Activated CD4-positive, alpha-beta T cell treated with anti-CD3 and anti-CD28 coated beads, Interleukin-2, Interleukin-4, amounts not matched to agents 100 ng/mL and 50 ng/mL, durations not matched to agents 16 hours and 8 hours (primary cell): ENCODE measurements around the gene FSCN2.

Experiments used
- DNase-seq: peaks from one replicate; pipeline ENCODE4 v3.0.0-alpha.2; 2020; ENCODE audit warnings: low spot score

FSCN2 gene

DNA sequence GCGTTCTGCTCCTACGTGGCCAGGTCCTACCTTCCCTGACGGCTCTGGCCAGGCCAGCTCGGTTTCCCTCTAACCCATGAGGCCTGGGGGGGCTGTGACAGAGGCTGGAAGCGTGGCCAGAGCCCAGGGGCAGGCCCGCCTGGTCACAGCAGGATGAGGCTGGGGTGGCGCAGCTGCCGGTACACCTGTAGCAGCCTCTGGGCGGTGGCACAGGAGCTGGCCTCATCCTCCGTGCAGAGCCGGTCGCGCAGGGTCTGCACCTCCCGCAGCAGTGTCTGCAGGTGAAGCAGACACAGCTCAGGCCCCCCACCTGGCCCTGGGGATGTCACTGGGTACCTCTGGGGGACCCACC, 12.5 kb downstream of the FSCN2 start:
- no peak for DNase-seq

DNA sequence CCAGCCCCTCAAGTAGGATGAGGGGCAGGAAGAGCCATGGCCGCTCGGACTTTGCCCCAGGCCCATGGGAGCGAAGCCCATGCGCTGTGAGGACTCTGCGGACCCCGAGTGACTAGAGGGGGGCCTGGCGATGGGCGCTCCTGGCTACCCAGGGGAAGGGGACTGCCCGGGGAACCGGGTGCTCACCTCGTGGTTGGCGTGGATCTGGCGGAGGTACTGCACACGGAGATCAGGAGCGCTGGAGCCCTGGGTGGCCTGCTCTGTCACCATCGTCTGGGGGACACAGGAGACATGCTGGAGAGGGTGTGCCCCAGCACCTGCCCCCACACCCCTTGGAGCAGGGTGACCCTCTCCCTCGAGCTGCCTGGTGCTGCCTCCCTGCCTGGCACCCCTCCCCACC, 12.9 kb downstream of the FSCN2 start:
- DNase-seq, result no peak

DNA sequence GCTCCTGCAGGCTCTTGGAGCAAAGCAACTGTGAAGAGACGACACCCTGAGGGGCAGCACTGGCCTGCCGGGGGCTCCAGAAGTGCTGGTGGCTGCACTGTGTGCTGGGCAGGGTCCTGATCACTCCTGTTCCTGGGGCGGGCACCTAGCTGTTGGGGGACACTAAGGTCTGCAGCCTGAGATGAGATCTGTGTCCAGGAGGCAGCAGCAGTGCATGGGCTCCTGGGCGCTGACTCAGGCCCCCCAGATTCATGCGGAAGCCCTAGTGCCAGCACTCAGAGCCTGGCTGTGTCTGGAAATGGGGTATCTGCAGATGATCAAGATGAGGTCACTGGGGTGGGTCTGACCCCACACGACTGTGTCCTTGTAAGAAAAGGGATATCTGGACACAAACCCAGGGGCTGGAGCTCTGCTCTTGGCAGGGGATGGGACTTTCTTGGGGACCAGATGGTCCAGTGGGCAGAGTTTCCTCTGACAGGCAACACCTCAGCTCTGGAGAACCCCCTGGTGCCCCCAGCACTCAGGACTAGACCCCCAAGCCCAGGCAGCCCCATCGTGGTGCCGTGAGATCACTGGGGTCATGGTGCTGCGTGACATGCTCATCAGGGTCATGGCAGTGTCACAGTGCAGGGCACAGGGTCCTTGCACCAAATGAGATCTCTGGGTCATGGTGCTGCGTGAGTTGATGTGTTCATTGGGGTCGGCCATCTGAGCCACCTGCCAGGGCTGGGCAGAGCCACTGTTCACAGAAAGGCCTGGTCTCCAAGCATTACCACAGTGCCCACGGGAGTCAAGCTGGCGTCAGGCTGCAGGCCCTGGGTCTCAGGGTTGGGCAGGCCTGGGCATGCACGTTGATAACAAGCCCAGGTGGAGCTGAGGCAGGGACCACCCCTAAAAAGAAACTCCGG, 14.5 kb downstream of the FSCN2 start:
- DNase-seq, result no peak

DNA sequence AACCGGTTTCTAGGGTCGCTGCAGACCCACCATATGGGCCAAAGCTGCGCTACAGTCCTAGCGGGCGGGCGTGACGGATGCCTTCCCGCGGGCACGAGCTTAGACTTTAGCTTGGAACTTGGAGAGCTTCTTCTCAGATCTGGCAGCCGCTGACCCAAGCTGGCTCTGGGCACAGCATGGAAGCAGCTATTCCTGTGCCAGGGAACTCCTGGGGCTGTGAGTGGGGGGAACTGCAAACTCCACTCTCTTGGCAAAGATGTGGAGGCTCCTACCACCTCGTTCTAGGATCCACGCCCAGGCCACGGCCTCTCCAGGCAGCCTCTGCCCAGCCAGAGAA, 15.1 kb downstream of the FSCN2 start:
- DNase-seq, result no peak

DNA sequence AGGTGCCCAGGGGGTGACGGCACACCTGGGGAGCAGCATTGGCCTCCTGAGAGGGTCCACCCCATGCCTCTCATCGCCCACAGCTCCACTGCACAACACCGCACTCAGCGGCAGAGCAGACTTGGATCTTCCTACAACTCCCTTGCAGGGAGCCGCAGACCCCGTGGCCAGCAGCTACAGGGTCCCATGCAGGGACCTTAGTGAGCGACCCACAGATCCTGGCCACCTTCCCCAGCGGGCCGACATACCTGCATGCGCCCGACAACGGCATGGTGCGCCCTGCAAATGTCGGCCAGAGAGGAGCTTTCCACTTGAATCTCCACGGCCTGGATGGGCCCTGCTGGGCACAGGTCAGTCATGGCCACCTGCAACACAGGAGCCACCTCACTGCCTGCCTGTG, 15.6 kb downstream of the FSCN2 start:
- no peak for DNase-seq

DNA sequence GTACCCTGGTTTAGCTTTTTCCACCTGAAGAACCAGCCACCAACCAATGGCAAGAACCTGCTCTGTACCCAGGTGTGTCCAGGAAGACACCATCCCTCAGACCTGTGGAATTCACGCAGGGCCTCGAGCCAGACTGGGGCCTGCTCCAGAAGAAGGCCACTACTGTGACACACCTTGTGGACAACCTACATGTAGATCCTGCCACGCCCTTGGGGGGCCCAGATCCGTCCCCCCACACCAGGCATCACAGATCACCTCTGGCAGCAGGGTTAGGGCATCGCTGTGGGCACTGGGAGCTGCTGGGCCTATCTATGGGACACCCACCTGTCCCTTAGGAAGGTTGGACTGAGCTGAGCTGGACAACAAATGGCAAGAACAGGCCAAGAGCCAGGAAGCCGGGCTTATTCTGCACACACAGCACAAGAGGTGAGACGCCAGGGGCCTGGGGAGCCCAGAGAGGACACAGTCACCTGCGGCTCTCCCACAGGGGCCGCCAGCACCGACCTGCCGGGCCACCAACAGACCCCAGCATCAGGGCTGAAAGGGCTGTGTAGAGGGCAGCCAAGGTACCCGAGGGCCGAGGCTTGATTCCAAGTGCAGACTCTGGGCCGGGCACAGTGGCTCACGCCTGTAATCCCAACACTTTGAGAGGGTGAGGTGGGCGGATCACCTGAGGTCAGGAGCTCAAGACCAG, 16.3 kb downstream of the FSCN2 start:
- no peak for DNase-seq

DNA sequence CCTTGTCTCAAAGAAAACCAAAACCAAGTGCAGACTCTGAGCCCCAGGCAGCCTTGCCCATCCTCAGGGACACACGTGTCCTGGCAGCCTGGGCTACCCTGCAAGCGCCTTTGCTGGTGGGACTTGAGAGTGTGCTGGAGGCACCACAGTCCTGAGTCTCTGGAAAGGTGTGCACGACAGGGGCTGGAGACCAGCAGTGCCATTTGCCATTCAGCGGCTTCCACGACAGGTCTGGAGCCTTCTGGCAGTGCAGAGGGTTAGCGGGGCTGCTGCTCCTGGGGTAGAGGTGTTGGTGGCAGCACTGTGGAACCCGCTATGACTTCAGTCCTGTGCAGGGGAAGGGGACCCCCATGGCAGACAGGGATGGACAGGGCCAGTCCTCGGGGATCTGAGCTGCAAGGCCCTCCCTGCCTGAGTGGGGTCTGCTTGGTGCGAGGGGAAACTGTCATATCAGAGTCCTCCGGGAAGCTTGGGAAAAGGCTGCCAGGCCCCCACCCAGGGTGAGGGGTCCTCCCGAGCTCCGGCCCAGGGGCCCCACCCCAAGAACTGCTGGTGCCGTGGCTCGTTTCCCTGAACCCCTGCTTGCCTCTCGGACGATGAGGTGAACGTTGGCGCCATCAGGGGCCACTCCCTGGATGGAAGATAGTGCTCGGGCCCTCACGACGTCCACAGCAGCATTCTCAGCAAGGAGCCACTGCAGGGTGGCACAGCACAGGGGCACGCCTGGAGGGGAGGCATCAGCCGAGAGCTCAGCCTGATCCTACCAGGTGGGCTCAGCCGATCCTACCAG, 17.2 kb downstream of the FSCN2 start:
- no peak for DNase-seq

DNA sequence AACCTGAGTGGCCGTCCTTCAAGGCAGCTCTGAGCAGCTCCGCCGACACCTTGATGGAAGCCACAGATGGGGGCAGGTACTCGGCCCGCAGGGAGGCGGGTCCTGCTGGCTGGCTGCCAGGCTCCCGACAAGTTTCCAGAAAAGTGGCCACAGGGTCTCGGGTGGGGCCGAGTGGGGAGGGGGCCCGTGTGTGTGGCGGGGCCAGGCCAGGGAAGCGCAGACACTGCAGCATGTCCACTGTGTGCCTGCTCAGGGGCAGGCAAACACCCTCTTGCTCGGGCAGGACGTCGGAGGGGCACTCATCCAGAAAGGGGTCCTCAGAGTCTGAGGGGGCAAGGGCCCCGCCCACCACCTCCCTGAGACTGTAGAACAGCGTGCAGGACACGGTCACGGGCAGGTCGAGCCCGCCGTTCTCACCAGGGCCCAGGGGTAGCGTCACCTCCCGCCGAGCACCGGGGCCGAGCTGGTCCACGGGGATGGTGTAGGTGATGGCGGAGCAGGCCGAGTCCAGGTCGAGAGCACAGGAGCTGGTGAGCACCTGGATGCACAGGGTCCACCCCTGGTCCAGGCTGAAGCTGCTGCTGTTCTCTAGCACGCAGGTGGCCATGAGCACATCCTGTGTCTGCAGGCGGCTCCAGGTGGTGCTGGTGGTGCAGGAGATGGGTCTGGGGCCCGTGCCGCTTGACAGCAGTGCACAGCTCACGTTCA, 18.9 kb downstream of the FSCN2 start:
- no peak for DNase-seq

DNA sequence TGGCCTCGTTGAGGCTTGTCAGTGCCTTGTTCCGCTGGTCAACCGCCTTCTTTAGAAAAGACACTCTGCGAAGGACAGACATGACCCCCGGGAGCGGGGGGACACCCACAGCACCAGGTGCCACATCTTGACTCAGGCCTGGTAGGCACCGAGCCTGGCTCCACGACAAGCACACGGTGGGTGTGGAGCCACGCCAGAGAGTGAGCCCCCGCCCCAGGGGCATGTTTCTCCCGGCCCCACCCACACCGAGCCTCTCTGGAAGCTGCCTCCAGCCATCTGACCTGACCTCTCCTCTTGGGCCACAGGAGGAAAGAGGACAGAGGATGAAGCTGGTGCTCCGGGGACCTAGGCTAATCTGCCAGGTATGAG, 19.4 kb downstream of the FSCN2 start:
- no peak for DNase-seq

DNA sequence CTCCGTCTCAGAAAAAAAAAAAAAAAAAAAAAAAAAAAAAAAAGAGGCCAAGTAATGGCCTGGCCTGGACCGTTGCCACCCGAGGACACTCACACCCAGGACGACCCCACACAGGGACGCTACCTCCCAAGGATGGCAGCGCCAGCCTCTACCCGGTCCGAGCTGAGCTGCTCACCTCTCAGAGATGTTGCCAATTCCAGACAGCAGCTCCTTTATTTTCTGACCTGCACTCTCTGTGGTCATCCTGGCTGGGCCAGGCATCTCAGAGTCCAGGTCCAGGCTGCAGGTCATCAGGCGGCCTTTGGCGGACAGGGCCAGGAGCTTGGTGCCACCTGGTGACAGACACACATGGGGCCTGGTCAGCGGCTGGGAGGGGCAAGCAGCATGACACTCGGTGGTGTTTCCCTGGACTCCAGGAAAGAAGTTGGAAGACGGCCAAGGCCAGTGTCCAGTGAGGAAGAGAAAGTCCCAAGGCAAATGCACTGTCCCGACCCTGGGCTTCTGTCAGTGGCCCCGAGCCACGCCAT, 20.9 kb downstream of the FSCN2 start:
- no peak for DNase-seq

DNA sequence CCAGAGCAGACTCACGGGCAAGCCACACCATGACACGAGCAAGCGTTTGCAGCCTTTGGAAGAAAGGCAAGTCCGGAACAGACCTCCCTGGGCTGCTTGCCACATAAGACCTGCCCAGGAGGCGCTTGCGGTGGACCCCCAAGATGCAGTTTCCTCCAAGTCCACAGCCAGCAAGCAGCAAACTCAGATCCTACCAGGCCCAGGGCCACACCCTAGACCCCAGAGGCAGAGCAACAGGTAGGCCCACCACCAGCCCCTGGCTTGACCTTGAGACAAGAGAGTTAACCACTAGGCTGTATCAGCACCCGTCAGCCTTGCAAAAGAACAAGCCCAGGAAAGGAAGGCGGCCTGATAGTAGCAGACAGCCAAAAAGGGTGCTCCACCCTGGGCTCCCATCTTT, 21.6 kb downstream of the FSCN2 start:
- no peak for DNase-seq

DNA sequence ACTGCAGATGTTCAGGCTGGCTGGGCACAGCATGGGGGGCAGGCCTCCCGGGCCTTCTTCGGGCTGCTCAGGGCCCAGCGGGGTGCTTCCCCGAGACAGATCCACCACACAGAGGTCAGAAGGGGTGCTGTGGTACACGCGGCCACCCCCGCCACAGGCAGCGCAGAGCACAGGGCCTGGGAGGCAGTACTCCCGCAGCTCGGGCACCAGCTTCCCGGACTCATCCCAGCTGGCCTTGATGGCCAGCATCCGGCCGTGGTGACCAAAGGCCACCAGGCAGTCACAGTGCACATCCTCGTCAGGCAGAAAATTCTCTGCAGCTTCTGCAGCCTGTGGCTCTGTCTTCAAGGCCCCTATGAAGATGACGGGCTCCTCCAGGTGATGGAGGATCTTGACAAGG, 22.1 kb downstream of the FSCN2 start:
- no peak for DNase-seq

DNA sequence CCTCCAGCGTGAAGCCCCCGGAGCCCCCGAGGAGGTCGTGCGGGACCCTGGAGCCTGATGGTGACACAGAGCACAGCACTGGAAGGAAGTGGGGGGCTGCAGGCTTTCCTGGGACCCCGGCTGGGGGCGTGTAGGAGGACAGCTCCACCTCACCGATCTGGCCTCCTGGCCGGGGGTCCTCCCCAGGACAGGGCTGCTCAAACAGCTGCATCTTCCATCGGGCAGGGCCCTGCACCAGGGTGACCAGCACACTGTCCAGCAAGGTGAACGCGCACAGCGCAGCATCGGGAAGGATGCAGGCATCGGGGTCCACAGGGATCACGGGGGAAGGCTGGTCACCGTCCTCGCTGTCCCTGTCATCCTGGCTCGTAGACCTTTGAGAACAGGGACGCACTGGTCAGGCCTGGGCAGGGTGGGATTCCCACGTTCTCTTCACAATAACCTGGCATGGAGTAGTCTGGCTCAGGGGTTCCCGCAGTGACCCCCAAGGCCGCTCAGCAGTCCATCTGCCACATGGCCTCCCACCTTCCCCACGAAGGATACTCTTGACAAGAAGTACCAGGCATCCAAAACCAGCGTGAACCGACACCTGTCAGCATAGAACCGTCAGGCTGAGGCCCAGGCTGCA, 22.8 kb downstream of the FSCN2 start:
- DNase-seq, result no peak

DNA sequence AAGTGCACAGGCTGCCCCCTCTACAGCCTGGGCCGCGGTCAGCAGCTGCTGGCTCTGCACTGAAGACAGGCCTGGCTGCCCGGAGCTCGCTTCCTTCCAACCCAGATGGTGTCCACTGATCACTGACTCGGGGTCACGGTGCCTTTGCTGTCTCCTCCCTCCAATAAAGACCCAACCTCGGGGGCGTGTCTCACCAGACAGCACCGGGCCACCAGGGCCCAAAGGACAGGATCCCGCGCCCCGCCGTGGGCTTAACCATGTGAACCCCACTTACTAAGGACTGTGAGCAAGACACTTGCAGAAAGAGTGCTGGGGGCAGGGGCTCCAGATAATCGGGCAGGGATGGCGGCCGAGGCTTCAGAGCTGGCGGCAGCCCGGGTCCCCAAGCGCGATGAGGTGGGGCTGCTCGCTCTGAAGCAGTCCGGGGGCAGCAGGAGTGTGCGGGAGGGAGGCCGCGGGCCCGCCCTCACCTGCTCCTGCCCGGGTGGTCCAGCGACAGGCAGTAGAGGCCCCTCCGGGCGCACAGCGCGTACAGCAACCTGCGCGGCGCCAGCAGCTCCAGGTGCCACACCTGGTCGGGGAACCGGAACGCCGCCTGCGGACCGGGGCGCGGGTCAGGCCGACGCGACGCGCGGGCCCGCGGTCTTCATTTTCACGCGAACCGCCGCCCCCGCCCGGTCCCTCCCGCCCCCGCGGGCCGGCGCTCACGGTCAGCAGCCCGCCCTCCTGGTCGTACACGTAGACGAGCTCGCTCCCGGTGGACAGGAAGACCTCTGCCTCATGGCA, 23.5 kb downstream of the FSCN2 start:
- no peak for DNase-seq

DNA sequence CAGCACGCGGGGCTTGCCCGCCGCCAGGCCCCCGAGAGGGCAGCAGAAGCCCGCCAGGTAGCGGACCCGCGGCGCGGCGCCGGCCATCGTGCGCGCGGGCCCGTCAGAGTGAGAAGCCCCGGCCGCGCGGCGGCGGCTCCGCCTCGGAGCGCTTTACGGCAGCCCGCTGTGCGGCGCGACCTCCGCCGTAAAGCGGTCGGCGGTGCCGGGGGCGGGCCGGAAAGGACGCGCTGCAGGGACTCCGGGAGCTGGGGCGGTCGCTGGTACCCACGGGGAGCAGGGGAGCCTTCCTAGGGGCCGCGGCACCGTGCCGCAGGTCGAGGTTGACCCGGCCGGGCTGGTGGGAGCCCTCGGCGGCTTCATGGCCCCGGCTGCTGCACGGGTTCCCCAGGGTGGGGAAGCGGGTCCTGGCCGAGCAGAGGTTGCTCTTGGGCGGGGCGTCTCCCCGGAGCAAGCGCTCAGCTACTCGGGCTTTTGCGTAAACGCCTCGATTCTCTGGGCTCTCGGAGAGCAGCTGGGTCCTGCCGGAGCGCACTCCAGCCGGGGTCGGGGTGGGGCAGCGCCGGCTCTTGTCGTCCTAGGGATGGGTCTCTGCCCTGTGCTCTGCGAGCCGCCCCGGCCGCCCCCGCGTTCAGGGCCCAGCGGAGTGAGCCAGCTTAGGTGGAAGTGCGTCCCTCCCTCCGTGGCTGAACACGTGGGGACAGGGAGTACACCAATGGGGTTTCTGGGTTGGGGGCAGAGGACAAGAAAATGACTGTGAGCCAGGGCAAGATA, 24.3 kb downstream of the FSCN2 start, which contains the start of gene FAAP100:
FAAP100 (minus strand) TSS at position 110 of the 774 bp plus-strand sequence; CDS start at position 87, 23 bp downstream.
- DNase-seq, result peak; percentile 81

DNA sequence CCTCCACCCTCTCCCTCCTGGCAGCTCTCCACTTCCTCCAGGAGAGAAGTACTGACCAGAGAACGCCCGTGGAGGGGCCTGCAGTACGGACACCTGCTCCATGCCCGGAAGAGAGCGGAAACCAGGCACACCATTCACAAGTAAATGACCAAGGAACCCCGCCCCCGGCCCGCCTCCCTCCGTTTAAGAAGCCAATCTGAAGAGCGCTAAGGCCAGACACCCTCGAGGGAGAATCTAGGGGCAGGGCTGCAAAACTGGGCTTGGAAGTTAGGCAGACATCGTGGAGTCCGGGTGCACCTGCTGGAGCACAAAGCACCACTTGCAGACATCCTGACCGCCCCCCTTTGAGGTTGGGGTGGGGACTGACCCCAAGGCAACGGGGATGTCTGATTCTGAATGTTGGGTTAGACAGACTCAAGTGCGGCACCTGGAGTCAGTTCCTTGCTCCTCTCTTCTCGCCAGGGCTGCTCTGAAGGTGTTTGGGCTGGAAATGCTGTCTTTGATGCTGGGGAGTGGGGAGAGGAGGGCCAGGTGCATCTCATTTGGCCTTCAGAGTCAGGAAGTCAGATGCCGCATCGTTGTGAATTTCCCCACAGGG, 24.9 kb downstream of the FSCN2 start:
- peak; percentile 77 for DNase-seq

DNA sequence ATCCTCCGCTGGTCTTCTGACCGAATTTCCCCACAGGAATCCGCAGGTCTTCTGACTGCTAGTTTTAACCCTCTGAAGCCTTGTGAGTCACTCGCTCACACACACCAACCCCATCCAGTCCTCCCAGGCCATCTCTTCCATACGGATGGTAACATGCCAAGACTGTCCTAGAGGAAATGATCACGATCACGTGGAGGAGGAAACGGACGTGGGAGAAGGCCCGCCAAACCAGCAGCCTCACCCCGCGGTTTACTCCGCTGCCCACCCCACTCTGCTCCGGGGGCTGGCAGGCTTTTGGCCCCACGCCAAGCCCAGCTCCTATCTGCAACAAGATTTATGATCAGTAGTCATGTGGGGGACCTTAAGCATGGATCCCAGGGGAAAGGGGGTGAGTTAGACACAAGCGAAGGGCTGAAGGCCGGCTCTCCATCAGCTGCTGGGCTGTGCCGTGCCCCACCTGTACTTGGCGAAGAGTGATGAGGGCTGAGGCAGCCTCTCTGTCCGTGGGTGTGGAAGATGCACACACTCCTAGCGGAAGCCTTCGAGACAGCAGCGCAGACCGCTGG, 25.5 kb downstream of the FSCN2 start:
- no peak for DNase-seq

DNA sequence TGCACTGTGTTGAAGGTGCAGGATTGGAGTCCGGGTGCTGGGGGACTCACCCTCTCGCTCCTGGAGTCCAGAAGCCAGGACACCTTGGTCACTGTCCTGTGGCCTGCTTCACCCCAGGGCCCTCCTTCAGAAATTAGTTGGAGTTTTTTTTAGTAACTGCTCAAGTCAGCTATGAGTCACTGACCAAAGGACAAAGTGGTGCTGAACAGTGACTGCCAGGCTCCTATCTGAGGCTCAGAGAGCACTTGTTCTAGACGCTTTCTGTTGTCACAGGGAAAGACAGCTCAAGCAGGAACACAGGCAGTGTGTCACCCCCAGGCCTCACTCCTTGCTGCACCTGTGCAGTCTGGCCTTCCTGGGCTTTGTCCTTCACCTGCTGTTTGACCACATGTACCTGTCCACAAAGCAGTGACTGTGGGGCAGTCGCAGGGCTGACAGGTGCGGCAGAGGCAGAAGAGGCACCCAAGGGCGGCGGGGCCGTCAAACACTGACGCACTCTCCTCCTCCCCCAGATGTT, 28.1 kb downstream of the FSCN2 start:
- no peak for DNase-seq

DNA sequence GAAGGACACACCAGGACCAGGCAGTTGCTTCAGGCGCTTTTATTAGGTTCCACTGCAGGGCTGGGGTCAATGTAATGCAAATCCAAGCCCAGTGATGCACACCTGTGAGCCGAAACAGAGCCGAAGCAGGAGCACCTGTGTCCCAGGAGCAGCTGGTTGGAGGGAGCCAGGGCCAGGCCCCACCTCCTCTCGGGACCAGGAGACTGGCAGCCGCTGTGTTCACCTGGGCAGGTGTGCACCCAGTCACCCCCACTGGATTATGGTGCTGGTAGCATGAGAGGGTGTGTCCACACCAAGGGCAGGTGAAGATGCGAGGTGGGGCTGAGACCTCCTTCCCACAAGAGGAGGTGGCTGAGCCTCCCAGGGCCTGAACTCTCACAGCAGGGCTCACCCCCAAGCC, 28.7 kb downstream of the FSCN2 start:
- DNase-seq, result no peak
